H9 (cell line): ENCODE results near the gene DPRX. TPM values are rescaled to one million over a fixed set of nuclear protein-coding genes. Genes with fewer than 3 reads are reported as not detected.
A peak's percentile ranks its signal among the peaks of the same experiment; 100 is the strongest.

Experiments used
- DNase-seq: peaks from one replicate; pipeline ENCODE4 v3.0.0-alpha.2; 2017
- H2AFZ ChIP-seq: one replicate; pipeline ENCODE4 v1.6.1; 2013; ENCODE audit warnings: mild to moderate bottlenecking, low read length, control low read depth, moderate library complexity
- H2AK5ac ChIP-seq: 2 replicates; pipeline ENCODE4 v1.6.1; 2013; ENCODE audit warnings: low read length, control low read depth, mixed read lengths; ENCODE audit not compliant: insufficient read length
- H2BK120ac ChIP-seq: one replicate; pipeline ENCODE4 v1.6.1; 2013; ENCODE audit warnings: low read depth, mild to moderate bottlenecking, low read length, control low read depth, inconsistent platforms; ENCODE audit not compliant: poor library complexity, severe bottlenecking
- H2BK12ac ChIP-seq: 2 replicates; pipeline ENCODE4 v1.6.1; 2013; ENCODE audit warnings: low read length, control low read depth, mixed read lengths, low read depth; ENCODE audit not compliant: insufficient read length
- H2BK15ac ChIP-seq: 2 replicates; pipeline ENCODE4 v1.6.1; 2013; ENCODE audit warnings: low read depth, low read length, control low read depth
- H2BK20ac ChIP-seq: one replicate; pipeline ENCODE4 v1.6.1; 2013; ENCODE audit warnings: low read depth, mild to moderate bottlenecking, low read length, control low read depth, inconsistent platforms; ENCODE audit not compliant: poor library complexity, severe bottlenecking
- H2BK5ac ChIP-seq: 2 replicates; pipeline ENCODE4 v1.6.1; 2013; ENCODE audit warnings: low read length, control low read depth, mixed read lengths; ENCODE audit not compliant: insufficient read length
- H3K14ac ChIP-seq: 2 replicates; pipeline ENCODE4 v1.6.1; 2013; ENCODE audit warnings: low read length, control low read depth; ENCODE audit not compliant: insufficient read depth
- H3K18ac ChIP-seq: 2 replicates; pipeline ENCODE4 v1.6.1; 2013; ENCODE audit warnings: low read depth, mild to moderate bottlenecking, mixed read lengths, low read length, control low read depth; ENCODE audit not compliant: insufficient read length
- H3K23ac ChIP-seq: 2 replicates; pipeline ENCODE4 v1.6.1; 2013; ENCODE audit warnings: low read length, control low read depth, mixed read lengths, low read depth; ENCODE audit not compliant: insufficient read length
- H3K23me2 ChIP-seq: 2 replicates; pipeline ENCODE4 v1.6.1; 2013; ENCODE audit warnings: low read depth, mild to moderate bottlenecking, mixed read lengths, low read length, control low read depth; ENCODE audit not compliant: insufficient read length, poor library complexity, severe bottlenecking
- H3K27ac ChIP-seq: 2 replicates; pipeline ENCODE4 v1.5.1; 2013; ENCODE audit warnings: low read length, control low read depth, mixed read lengths, low read depth; ENCODE audit not compliant: insufficient read length
- H3K27me3 ChIP-seq: 2 replicates; pipeline ENCODE4 v1.6.1; 2013; ENCODE audit warnings: low read length, control low read depth, inconsistent platforms; ENCODE audit not compliant: insufficient read depth
- H3K4ac ChIP-seq: 2 replicates; pipeline ENCODE4 v1.6.1; 2013; ENCODE audit warnings: low read depth, mild to moderate bottlenecking, control low read depth, inconsistent platforms, low read length, moderate library complexity
- H3K4me1 ChIP-seq: 2 replicates; pipeline ENCODE4 v1.6.1; 2013; ENCODE audit warnings: low read length, control low read depth, inconsistent platforms; ENCODE audit not compliant: insufficient read depth
- H3K4me2 ChIP-seq: 2 replicates; pipeline ENCODE4 v1.6.1; 2013; ENCODE audit warnings: low read length, control low read depth, mixed read lengths; ENCODE audit not compliant: insufficient read length, insufficient read depth
- H3K56ac ChIP-seq: 2 replicates; pipeline ENCODE4 v1.6.1; 2013; ENCODE audit warnings: low read depth, mild to moderate bottlenecking, mixed read lengths, low read length, control low read depth; ENCODE audit not compliant: insufficient read length
- H3K79me1 ChIP-seq: 2 replicates; pipeline ENCODE4 v1.6.1; 2013; ENCODE audit warnings: low read depth, mild to moderate bottlenecking, moderate library complexity, low read length, control low read depth, inconsistent platforms; ENCODE audit not compliant: insufficient read depth, poor library complexity, severe bottlenecking
- H3K79me2 ChIP-seq: 2 replicates; pipeline ENCODE4 v1.6.1; 2013; ENCODE audit warnings: low read length, control low read depth, inconsistent platforms; ENCODE audit not compliant: insufficient read depth
- H3K9ac ChIP-seq: 2 replicates; pipeline ENCODE4 v1.6.1; 2013; ENCODE audit warnings: low read length, control low read depth, mixed read lengths; ENCODE audit not compliant: insufficient read length; ENCODE audit errors: extremely low read depth
- H3K9me3 ChIP-seq: one replicate; pipeline ENCODE4 v1.6.1; 2013; ENCODE audit warnings: low read depth, low read length, inconsistent platforms; ENCODE audit not compliant: control insufficient read depth
- H3T11ph ChIP-seq: one replicate; pipeline ENCODE4 v1.6.1; 2013; ENCODE audit warnings: mild to moderate bottlenecking, low read length, control low read depth, inconsistent platforms
- H4K20me1 ChIP-seq: one replicate; pipeline ENCODE4 v1.6.1; 2013; ENCODE audit not compliant: control insufficient read depth, insufficient read length, insufficient read depth
- H4K5ac ChIP-seq: 2 replicates; pipeline ENCODE4 v1.6.1; 2013; ENCODE audit warnings: low read depth, mild to moderate bottlenecking, mixed read lengths, low read length, control low read depth; ENCODE audit not compliant: insufficient read length
- H4K8ac ChIP-seq: replicated peaks from 2 replicates; pipeline ENCODE4 v1.6.1; 2013; ENCODE audit warnings: low read length, control low read depth, mixed read lengths, low read depth; ENCODE audit not compliant: insufficient read length
- H4K91ac ChIP-seq: 2 replicates; pipeline ENCODE4 v1.6.1; 2013; ENCODE audit warnings: low read depth, mild to moderate bottlenecking, moderate library complexity, mixed read lengths, low read length, control low read depth; ENCODE audit not compliant: insufficient read length
- H3K27ac Mint-ChIP-seq, 3 experiments: 2 replicates in 2 of 3; 3 replicates in 1 of 3; pipeline ENCODE4 v1.8.0; 2020 to 2021; ENCODE audit warnings: mixed read lengths in 3 of 3, mild to moderate bottlenecking in 1 of 3, moderate library complexity in 1 of 3
- H3K27me3 Mint-ChIP-seq: 2 replicates; pipeline ENCODE4 v1.8.0; 2021; ENCODE audit warnings: low read depth, mild to moderate bottlenecking, moderate library complexity, mixed read lengths
- H3K36me3 Mint-ChIP-seq, 3 experiments: 2 replicates in 2 of 3; 3 replicates in 1 of 3; pipeline ENCODE4 v1.8.0; 2020 to 2021; ENCODE audit warnings: low read depth in 3 of 3, mixed read lengths in 3 of 3; ENCODE audit not compliant: insufficient read depth in 1 of 3
- H3K4me1 Mint-ChIP-seq, 2 experiments: 2 replicates each; pipeline ENCODE4 v1.8.0; 2020; ENCODE audit warnings: mixed read lengths in 2 of 2
- H3K4me3 Mint-ChIP-seq, 2 experiments: 2 replicates in 1 of 2; 3 replicates in 1 of 2; pipeline ENCODE4 v1.8.0; 2020 to 2021; ENCODE audit warnings: mild to moderate bottlenecking in 2 of 2, mixed read lengths in 2 of 2, moderate library complexity in 1 of 2
- H3K9me3 Mint-ChIP-seq, 2 experiments: 2 replicates in 1 of 2; 3 replicates in 1 of 2; pipeline ENCODE4 v1.8.0; 2020; ENCODE audit warnings: mild to moderate bottlenecking in 2 of 2, mixed read lengths in 2 of 2, moderate library complexity in 1 of 2
- CTCF ChIP-seq: fragments of 200-600 bp; sonication (generic); conservative IDR thresholded peaks from 3 replicates; pipeline ENCODE4 v1.8.0; 2021; ENCODE audit warnings: antibody characterized with exemption, mild to moderate bottlenecking
- WGBS: extraction: QIAGEN DNeasy Blood & Tissue Kit; methylation state at CpG from one replicate; pipeline ENCODE4 v1.1.7; 2013; ENCODE audit warnings: missing lambda C conversion rate, low lambda C conversion rate, mixed read lengths; ENCODE audit not compliant: insufficient read length; ENCODE audit errors: extremely low coverage; 5-methylcytosine and 5-hydroxymethylcytosine counted together
- total RNA-seq: library from RNA; stranded (reverse); gene quantifications from 2 replicates; pipeline ENCODE4 v1.2.1, GENCODE V29; 2021

DPRX gene
- total RNA-seq, 1 experiment from 2014 or later, result not detected

- peaks cover 15 to 41% (median 19%) of the 10 kb centered on the region in 3 experiments for H3K36me3 Mint-ChIP-seq
- Histone ChIP-seq H2BK15ac (no peak overlapping the region), H2BK12ac (no peak overlapping the region), H2AFZ (no peak overlapping the region), H3K23me2 (no peaks in the 10 kb centered on the region), H2AK5ac (no peak overlapping the region), H4K8ac (no peak overlapping the region), H3K9ac (no peak overlapping the region), H3K56ac (no peak overlapping the region), H3K9me3 (peaks cover 16% of the 10 kb centered on the region), H3K27ac (no peak overlapping the region), H4K91ac (no peak overlapping the region), H3K18ac (no peak overlapping the region), H2BK5ac (no peak overlapping the region), H3K4me1 (peaks cover 9% of the 10 kb centered on the region), H3K79me2 (no peaks in the 10 kb centered on the region), H2BK120ac (no peak overlapping the region), H3K14ac (no peak overlapping the region), H3K23ac (no peak overlapping the region), H3K4ac (no peak overlapping the region), H3K79me1 (no peaks in the 10 kb centered on the region), H3K27me3 (no peaks in the 10 kb centered on the region), H3K4me2 (no peak overlapping the region), H4K20me1 (no peaks in the 10 kb centered on the region), H4K5ac (no peak overlapping the region), H3T11ph (no peak overlapping the region), H2BK20ac (no peak overlapping the region)
- peak; percentile 78 for DNase-seq
- H3K27ac Mint-ChIP-seq, result peak overlapping the region; percentile 75 to 95 (median 86); a peak in 5 of 7 replicates
- peak; percentile 78 for TF ChIP-seq CTCF
- H3K27me3 Mint-ChIP-seq, result peaks cover 7% of the 10 kb centered on the region
- peaks cover 26 to 33% of the 10 kb centered on the region in 2 experiments for H3K9me3 Mint-ChIP-seq
- H3K4me1 Mint-ChIP-seq, result peaks cover 36 to 42% of the 10 kb centered on the region in 2 experiments
- no CpG with 5 or more reads among the region's 6 CpGs for WGBS
- H3K4me3 Mint-ChIP-seq, result no peak overlapping the region
Measured at GRCh38 chr19:53659292-53659691, 27.5 kb downstream of the DPRX start.
